HG03342 (cell line): ENCODE results near the gene SYNDIG1.
"Not testable (repeated sequence)": the region's sequence is repeated elsewhere in the genome, so short reads cannot be mapped to it uniquely, and the experiment has no call there.

Experiments used
- ATAC-seq: cut with Tn5 transposase; IDR thresholded peaks from one replicate; pipeline ENCODE4 v1.9.1; 2021; ENCODE audit warnings: mild to moderate bottlenecking, moderate library complexity; ENCODE audit not compliant: unreplicated experiment

SYNDIG1 gene

GRCh38 chr20:24608926-24609667 lies 139.7 kb downstream of the SYNDIG1 start:
- ATAC-seq: peak; percentile 59

- no peak for ATAC-seq
Measured at GRCh38 chr20:24609757-24610156, 140.3 kb downstream of the SYNDIG1 start.

GRCh38 chr20:24610341-24611115 lies 141.1 kb downstream of the SYNDIG1 start:
- no peak for ATAC-seq

- ATAC-seq: no peak
Measured at GRCh38 chr20:24611360-24612140, 142.1 kb downstream of the SYNDIG1 start.

GRCh38 chr20:24612799-24613775 lies 143.7 kb downstream of the SYNDIG1 start:
- no peak for ATAC-seq

- no peak for ATAC-seq
Measured at GRCh38 chr20:24614341-24614740, 144.9 kb downstream of the SYNDIG1 start.

GRCh38 chr20:24615353-24615752 lies 145.9 kb downstream of the SYNDIG1 start:
- no peak for ATAC-seq

GRCh38 chr20:24616258-24617079 lies 147.0 kb downstream of the SYNDIG1 start:
- ATAC-seq: no peak

GRCh38 chr20:24617080-24617432 lies 147.6 kb downstream of the SYNDIG1 start:
- ATAC-seq: no peak

GRCh38 chr20:24617757-24618450 lies 148.5 kb downstream of the SYNDIG1 start:
- no peak for ATAC-seq

- ATAC-seq: no peak
Measured at GRCh38 chr20:24618739-24619138, 149.3 kb downstream of the SYNDIG1 start.

- no peak for ATAC-seq
Measured at GRCh38 chr20:24619212-24619611, 149.8 kb downstream of the SYNDIG1 start.

GRCh38 chr20:24620937-24621519 lies 151.6 kb downstream of the SYNDIG1 start:
- no peak for ATAC-seq

GRCh38 chr20:24622856-24623255 lies 153.4 kb downstream of the SYNDIG1 start:
- no peak for ATAC-seq

- ATAC-seq: not testable (repeated sequence)
Measured at GRCh38 chr20:24626141-24626540, 156.7 kb downstream of the SYNDIG1 start.

- ATAC-seq: no peak
Measured at GRCh38 chr20:24627291-24627690, 157.9 kb downstream of the SYNDIG1 start.

- no peak for ATAC-seq
Measured at GRCh38 chr20:24627926-24628325, 158.5 kb downstream of the SYNDIG1 start.

- no peak for ATAC-seq
Measured at GRCh38 chr20:24628985-24629384, 159.6 kb downstream of the SYNDIG1 start.

GRCh38 chr20:24629668-24630067 lies 160.2 kb downstream of the SYNDIG1 start:
- no peak for ATAC-seq
